Smooth muscle cell (in vitro differentiated cells): ENCODE data around the gene LCN12. TPM values are rescaled to one million over a fixed set of nuclear protein-coding genes. Genes with fewer than 3 reads are reported as not detected.

Source experiments
- DNase-seq: peaks from one replicate; lab custom pipeline; 2025; ENCODE audit not compliant: unreplicated experiment; lab: John Stamatoyannopoulos, UW
- H2AFZ ChIP-seq: fragments of 200-600 bp; sonication (generic); 2 replicates; pipeline ENCODE4 v1.6.0; 2016; ENCODE audit warnings: antibody characterized with exemption, low read depth, mild to moderate bottlenecking
- H3F3A ChIP-seq: fragments of 200-600 bp; sonication (generic); 2 replicates; pipeline ENCODE4 v1.6.0; 2017; ENCODE audit warnings: antibody characterized with exemption, low read depth
- H3K27ac ChIP-seq: fragments of 200-600 bp; sonication (generic); 2 replicates; pipeline ENCODE4 v1.5.1; 2016; ENCODE audit warnings: low read depth, mild to moderate bottlenecking
- H3K27me3 ChIP-seq: fragments of 200-600 bp; sonication (generic); 2 replicates; pipeline ENCODE4 v1.6.1; 2016; ENCODE audit warnings: low read depth, mild to moderate bottlenecking
- H3K36me3 ChIP-seq: fragments of 200-600 bp; sonication (generic); 2 replicates; pipeline ENCODE4 v1.5.1; 2016; ENCODE audit warnings: low read depth
- H3K4me1 ChIP-seq: fragments of 200-600 bp; sonication (generic); 2 replicates; pipeline ENCODE4 v1.5.1; 2016; ENCODE audit warnings: low read depth
- H3K4me2 ChIP-seq: fragments of 200-600 bp; sonication (generic); 2 replicates; pipeline ENCODE4 v1.6.0; 2016; ENCODE audit warnings: mild to moderate bottlenecking
- H3K4me3 ChIP-seq: fragments of 200-600 bp; sonication (generic); 2 replicates; pipeline ENCODE4 v1.5.1; 2016; ENCODE audit warnings: mild to moderate bottlenecking
- H3K79me2 ChIP-seq: fragments of 200-600 bp; sonication (generic); 2 replicates; pipeline ENCODE4 v1.6.0; 2016; ENCODE audit warnings: low read depth, mild to moderate bottlenecking
- H3K9ac ChIP-seq: fragments of 200-600 bp; sonication (generic); 2 replicates; pipeline ENCODE4 v1.6.0; 2016; ENCODE audit warnings: low read depth
- H3K9me3 ChIP-seq: fragments of 200-600 bp; sonication (generic); replicated peaks from 2 replicates; pipeline ENCODE4 v1.5.1; 2016; ENCODE audit warnings: low read depth
- H4K20me1 ChIP-seq: fragments of 200-600 bp; sonication (generic); 2 replicates; pipeline ENCODE4 v1.6.0; 2016; ENCODE audit warnings: low read depth
- CTCF ChIP-seq: fragments of 200-600 bp; sonication (generic); IDR thresholded peaks from 2 replicates; pipeline ENCODE4 v1.5.1; 2017; ENCODE audit warnings: borderline replicate concordance, mild to moderate bottlenecking, antibody characterized with exemption; ENCODE audit not compliant: insufficient read depth, poor library complexity, severe bottlenecking
- WGBS: methylation state at CpG from one replicate; pipeline ENCODE4 v1.1.7; 2016; ENCODE audit warnings: low lambda C conversion rate; 5-methylcytosine and 5-hydroxymethylcytosine counted together
- polyA plus RNA-seq: library from polyadenylated mRNA; unstranded; fragments of >200 nt; fragmentation: Nextera tagmentation; extraction: Ambion mirVana; gene quantifications from 2 replicates; pipeline ENCODE4 v1.2.1, GENCODE V29; 2016
- total RNA-seq: library from RNA; depleted of rRNA; stranded (reverse); fragments of >200 nt; gene quantifications from 2 replicates; pipeline ENCODE4 v1.2.3, GENCODE V29; 2014

LCN12 gene
- total and polyA plus RNA-seq, 2 experiments from 2014 or later: not detected

DNA sequence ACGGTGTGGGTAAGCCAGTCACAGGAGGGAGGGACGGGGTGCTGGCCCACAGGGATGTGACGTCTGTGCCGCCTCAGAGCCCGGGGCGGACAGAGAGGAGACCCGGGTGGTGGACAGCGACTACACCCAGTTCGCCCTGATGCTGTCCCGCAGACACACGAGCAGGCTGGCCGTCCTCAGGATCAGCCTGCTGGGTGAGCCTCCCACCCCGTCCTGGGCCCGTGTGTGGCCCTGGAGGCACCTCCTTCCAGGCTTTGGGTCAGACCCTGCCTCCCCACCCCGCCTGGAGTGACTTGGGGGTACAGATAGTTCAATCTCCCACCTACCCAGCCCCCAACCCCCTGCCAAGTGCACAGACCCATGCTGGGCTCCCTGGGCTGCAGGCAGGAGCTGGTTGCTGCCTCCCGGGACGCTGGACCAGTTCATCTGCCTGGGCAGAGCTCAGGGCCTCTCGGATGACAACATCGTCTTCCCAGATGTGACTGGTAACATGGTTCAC is 1.7 kb downstream of the LCN12 start:
- H3K79me2 ChIP-seq: no peaks in the 10 kb centered on the region
- 83% methylated on average over 19 of the region's 19 CpGs for WGBS
- H2AFZ ChIP-seq: no peak overlapping the region
- no peak overlapping the region for H3K9ac ChIP-seq
- H3K27me3 ChIP-seq: no peaks in the 10 kb centered on the region
- no peak for DNase-seq
- H3K4me3 ChIP-seq: no peak overlapping the region
- no peak overlapping the region for H3K4me2 ChIP-seq
- peaks cover 6% of the 10 kb centered on the region for H3K4me1 ChIP-seq
- H3K36me3 ChIP-seq: no peaks in the 10 kb centered on the region
- TF ChIP-seq CTCF: no peak
- no peak overlapping the region for H3K27ac ChIP-seq
- no peaks in the 10 kb centered on the region for H4K20me1 ChIP-seq
- no peaks in the 10 kb centered on the region for H3K9me3 ChIP-seq
- no peaks in the 10 kb centered on the region for H3F3A ChIP-seq

DNA sequence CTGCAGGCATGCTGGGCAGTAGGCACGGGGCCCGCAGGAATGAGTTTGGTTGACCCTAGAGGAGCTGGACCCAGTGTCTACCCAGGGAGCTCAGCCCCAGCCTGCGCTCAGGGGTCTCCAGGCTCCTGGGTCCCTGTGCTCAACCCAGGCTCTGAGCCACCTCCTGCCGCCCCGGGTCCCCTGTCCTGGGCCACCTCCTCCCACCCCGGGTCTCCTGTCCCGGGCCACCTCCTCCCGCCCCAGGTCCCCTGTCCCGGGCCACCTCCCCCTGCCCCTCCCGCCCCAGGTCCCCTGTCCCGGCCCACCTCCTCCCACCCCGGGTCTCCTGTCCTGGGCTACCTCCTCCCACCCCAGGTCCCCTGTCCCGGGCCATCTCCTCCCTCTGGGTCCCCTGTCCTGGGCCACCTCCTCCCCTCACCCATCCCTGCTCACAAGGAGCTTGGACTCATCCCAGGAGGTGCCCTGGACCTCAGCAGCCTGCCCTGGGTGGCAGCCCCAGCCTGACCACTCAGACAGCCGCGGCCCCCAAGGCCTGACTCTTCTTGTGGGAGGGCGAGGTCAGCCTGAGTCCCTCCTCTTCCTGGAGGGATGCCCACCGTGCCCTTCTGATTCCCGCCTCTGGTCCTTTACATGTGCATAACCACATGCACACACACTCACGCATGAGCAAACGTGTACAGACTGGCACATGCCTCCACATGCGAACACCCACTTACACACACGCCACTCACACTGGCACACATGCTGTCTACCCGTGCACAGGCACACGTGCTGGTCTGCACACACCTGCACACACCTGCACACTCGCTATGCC is 2.4 kb downstream of the LCN12 start:
- Histone ChIP-seq H3K9ac (no peak overlapping the region), H3K79me2 (no peaks in the 10 kb centered on the region), H3K4me2 (no peak overlapping the region), H4K20me1 (no peaks in the 10 kb centered on the region), H3K9me3 (no peaks in the 10 kb centered on the region), H3F3A (no peaks in the 10 kb centered on the region), H3K27ac (no peak overlapping the region), H3K36me3 (no peaks in the 10 kb centered on the region), H3K4me3 (no peak overlapping the region), H3K4me1 (peaks cover 6% of the 10 kb centered on the region), H2AFZ (no peak overlapping the region), H3K27me3 (no peaks in the 10 kb centered on the region)
- no peak for TF ChIP-seq CTCF
- DNase-seq: no peak
- 91% methylated on average over 14 of the region's 25 CpGs for WGBS

DNA sequence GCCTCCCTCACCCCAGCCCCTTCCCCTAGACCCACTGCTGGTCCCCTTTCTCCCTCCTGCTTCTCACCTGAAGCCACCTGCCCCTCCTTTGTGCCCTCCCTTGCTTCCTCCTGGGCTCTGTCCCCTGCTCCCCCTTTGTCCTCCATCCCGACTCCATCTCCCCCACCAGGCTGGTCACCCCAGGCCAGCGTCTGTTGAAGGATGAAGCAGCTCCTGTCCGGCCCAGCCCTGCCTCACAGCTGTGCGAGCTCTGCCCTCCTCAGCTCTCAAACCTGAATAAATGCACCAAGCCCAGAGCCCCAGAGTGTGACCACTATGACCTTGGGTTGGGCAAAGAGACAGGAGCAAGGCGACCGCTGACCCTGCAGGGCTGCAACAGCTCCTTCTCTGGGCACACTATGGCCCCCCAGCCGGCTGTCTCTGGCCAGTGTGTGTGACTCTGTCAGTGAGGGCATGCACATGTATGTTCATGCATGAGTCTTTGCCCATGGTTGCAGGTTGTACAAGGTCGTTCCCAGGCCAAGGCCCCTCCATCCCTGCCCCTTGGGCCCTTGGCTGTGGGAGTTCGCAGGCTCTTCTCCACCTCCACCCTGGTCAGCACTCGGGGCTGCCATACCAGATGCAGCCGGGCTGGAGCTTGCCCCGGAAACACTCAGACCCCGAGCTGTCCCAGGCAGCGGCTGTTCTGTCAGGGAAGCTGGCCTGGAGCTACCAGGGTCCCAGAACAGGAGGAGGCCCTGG is 3.3 kb downstream of the LCN12 start:
- H3K9ac ChIP-seq: no peak overlapping the region
- H4K20me1 ChIP-seq: no peaks in the 10 kb centered on the region
- peaks cover 3% of the 10 kb centered on the region for H3K4me1 ChIP-seq
- no peaks in the 10 kb centered on the region for H3K79me2 ChIP-seq
- H3F3A ChIP-seq: no peaks in the 10 kb centered on the region
- H3K9me3 ChIP-seq: no peaks in the 10 kb centered on the region
- no peak for DNase-seq
- TF ChIP-seq CTCF: no peak
- no peak overlapping the region for H2AFZ ChIP-seq
- no peak overlapping the region for H3K27ac ChIP-seq
- no peaks in the 10 kb centered on the region for H3K27me3 ChIP-seq
- no peaks in the 10 kb centered on the region for H3K36me3 ChIP-seq
- 84% methylated on average over 14 of the region's 14 CpGs for WGBS
- no peak overlapping the region for H3K4me3 ChIP-seq
- H3K4me2 ChIP-seq: no peak overlapping the region
